A204.1 (cell line): ENCODE data around the gene PTCH2.

Source experiments
- FAIRE-seq: peaks from 2 replicates; lab custom pipeline; 2012; peaks lifted over from hg19 to GRCh38; lab: Jason Lieb, UNC

PTCH2 gene

DNA sequence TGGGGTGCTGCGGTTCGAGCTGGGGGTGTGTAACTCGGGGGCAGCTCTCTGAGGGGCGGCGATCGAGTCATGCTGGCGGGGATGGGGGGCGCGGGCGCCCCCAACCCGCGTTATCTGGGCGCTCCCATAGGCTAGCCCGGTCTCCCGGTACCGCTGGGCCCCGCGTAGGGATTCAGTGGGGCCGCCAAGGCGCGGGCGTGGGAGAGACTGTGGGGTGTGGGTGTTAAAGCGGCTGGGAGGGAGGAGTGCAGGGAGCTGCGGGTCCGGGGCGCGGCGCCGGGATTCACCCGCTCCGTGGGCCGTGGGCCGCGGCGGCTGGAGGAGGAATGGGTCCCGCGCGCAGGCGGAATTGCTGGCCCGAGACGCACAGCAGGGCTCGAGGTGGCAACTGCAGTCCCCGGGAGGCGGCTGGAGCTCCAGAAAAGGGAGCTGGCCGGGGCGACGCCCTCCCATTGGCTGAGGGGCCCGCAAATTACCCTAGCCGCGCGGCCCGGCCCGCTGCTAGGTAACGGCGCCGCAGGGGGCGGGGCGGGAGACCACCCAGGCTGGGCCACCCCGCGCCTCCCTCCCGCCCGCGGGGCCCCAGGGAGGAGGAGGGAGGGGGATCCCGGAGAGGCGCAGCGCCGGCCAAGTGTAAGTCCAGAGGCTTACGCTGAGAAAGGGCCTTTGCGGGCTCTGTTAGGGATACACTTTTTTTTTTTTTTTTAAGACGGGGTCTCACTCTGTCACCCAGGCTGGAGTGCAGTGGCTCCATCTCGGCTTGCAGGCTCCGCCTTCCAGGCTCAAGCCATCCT lies at the start of gene PTCH2:
Gene PTCH2 (minus strand): TSS at position 392 of the 794 bp plus-strand sequence. CDS start 321 bp downstream, at position 71.
- FAIRE-seq, result no peak

DNA sequence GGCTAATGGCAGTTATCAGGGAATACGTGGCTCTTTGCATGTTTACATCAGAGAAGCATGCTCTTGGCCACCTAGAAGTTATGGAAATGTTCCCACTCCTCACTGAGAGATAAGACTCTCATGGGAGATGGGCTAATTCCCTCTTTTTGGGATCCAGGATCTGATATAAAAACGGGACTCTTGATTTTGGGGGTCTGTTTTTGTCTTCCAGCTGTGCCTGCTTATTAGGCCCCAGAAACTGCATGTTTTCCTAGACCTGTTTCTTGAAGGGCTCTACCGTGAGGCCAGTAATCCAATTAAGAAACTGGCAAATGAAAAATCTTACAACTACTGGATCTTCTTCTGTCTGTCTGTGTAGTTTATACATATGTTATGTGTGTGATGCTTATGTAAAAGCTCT lies 47.0 kb upstream of the PTCH2 start:
- no peak for FAIRE-seq

DNA sequence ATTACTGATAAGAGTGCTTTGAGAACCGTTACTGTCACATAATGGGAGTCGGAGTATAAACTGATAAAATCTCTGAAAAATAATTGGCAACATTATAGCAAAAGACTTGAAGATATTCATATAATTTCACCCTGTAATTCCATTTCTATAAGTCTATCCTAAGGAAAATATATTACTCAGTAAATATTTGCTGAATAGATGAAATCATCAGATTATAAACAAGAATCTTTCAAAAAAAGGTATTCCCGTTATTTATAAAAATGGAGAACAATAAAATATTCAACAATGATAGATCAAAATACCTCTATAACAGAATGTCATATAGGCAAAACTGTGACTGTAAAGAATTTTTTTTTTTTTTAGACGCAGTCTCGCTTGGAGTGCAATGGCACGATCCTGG lies 42.4 kb upstream of the PTCH2 start:
- FAIRE-seq, result peak; percentile 32

DNA sequence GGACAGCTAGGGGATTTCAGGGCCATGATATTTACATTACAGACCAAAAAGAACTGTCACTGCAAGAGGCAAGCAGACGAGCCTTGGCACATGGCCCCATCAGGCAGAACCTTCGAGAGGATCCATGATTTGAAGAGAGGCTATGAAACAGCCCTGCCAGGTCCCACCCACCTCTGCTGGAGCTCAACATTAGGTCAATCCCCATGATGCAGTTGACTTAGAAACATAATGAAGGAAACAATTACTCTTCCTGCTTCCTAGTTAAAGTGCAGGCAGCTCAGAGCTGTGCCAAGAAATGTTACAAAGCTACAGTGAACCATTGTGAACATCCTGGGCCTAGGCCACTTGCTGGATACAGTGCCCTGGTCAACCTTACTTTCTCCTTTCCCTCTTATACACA lies 41.7 kb upstream of the PTCH2 start:
- no peak for FAIRE-seq

GRCh38 chr1:44881011-44881632 lies 38.1 kb upstream of the PTCH2 start:
- FAIRE-seq, result no peak

GRCh38 chr1:44874155-44874554 lies 31.1 kb upstream of the PTCH2 start:
- no peak for FAIRE-seq

GRCh38 chr1:44870096-44870495 lies 27.0 kb upstream of the PTCH2 start:
- FAIRE-seq, result no peak

- no peak for FAIRE-seq
Observed at GRCh38 chr1:44867801-44868200, 24.7 kb upstream of the PTCH2 start.

DNA sequence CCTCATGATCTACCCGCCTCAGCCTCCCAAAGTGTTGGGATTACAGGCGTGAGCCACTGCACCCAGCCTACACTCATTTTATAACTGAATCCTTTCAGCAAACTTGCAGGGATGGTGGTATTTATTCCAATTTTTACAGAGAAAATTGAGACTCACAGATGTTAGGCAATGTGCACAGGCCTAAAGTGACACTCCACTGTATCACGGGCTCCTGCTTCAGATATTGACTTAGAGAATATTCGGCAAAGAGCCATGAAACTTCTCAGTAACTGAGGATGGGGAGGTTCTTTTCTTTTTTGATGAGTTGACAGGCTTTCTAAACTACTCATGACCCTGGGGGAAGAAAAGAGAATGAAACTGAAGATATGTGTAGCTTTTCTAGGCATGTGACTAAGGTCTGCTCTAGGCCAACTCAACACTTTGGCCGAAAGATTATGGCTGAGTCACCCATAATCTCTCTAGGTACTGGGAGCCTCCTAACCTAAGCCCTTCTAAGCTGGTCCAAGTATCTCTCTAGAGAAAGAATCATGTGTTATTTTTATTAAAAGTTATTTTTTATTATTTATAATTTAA lies 19.9 kb upstream of the PTCH2 start:
- FAIRE-seq, result no peak

DNA sequence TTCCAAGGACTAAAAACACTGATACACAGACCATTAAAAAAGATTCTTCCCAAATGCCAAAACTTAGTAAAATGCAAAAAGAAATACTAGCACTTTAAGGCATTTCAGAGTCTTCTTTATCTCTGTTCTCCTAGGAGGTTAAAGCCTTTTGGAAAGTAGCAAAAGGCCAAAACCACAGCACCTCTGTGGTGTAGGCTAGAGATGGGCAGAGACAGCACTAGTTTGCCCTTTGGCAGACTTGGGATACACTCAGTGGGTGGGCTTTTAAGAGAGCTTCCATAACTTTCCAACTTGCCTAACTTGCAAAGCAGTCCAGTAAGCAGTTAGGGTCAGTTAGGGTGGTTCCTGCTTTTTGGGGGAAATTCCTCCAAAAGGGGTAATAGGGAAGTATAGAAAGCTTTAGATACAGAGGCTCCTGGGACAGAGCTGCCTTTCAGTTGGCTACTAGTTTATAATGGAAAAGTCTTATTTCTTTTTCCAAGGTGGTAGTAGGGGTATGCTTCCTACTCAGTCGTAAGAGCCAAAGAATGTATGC lies 17.9 kb upstream of the PTCH2 start:
- FAIRE-seq, result no peak

GRCh38 chr1:44860331-44860730 lies 17.3 kb upstream of the PTCH2 start:
- no peak for FAIRE-seq

- no peak for FAIRE-seq
Observed at GRCh38 chr1:44857446-44857845, 14.4 kb upstream of the PTCH2 start.

GRCh38 chr1:44855742-44856141 lies 12.7 kb upstream of the PTCH2 start:
- FAIRE-seq, result no peak

- FAIRE-seq, result no peak
Observed at GRCh38 chr1:44854970-44855369, 11.9 kb upstream of the PTCH2 start.

- no peak for FAIRE-seq
Observed at GRCh38 chr1:44853201-44853600, 10.1 kb upstream of the PTCH2 start.

DNA sequence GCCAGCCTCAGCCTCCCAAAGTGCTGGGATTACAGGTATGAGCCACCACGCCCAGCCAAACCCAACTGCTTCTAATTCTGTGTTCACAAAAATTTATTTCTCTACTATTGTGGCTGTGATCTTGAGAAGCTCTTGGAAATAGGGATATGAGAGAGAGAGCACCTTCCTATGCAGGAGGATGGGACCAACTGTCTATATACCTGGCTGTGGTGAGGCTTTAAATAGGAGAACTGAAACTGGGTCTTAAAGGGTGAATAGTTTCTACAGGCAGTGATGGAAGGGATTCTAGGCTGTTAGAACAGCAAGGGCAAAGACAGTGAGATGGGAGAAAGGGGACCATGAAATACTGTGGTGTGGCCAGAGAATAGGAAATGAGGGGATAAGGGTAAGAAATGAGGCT lies 8.3 kb upstream of the PTCH2 start:
- FAIRE-seq, result no peak

DNA sequence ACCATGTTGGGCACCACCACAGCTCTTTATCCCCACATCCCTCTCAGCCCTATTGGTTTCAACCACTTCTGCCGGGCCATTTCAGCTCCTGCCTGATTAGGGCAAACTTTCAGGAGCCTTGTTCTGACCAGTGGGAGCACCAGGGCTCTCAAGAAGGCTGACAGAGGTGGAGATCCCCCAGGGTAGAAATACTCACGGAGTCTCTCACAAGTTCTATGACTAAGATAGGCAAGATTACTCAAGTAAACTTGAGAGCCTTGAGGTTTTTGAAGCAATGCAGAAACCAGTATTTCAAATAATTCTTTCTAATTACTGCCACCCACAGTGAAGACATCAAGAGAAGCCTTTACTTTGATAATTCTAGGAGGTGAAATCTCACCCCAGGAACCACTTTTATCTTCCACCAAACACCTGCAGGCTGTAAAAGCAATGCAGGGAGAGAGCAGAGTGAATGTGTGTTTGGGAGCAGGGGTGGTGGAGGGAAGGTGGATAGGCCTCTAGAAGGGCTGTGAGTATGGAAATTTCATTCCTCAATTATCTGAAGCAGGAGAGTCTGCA lies 6.6 kb upstream of the PTCH2 start:
- FAIRE-seq, result no peak

DNA sequence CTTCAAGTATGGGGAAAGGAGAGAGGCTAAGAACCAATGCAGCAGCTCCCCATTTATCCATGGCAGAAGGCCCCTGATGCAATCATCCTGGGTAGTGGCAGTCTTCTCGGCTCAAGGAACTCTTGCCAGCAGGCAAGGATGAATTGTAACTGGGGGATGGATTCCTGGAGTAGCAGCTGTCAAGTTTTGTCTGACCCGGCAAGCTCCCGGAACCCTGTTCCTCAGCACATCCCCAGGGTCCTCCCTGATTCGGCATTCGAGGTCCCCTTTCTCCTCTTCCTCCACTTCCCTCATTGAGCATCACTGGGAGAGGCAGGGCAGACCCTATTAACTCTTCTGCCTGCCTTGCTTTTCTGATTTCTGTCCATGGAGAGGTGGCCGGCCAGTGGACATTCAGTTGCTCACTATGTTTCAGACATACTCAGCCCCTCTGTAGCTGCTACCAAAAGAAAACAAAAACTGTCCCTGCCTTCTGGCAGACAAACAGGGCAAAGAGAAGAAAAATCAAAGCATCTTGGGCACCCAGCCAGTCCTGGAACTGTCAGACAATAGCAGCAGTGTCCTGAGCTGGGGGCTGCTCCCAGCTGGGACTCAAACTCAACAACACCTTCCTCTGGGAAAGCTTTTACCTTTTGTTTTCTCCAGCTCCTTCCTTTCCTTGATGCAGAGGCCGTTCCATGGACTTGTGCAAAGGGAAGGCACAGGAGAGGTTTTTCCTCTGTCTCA lies 5.6 kb upstream of the PTCH2 start:
- no peak for FAIRE-seq

DNA sequence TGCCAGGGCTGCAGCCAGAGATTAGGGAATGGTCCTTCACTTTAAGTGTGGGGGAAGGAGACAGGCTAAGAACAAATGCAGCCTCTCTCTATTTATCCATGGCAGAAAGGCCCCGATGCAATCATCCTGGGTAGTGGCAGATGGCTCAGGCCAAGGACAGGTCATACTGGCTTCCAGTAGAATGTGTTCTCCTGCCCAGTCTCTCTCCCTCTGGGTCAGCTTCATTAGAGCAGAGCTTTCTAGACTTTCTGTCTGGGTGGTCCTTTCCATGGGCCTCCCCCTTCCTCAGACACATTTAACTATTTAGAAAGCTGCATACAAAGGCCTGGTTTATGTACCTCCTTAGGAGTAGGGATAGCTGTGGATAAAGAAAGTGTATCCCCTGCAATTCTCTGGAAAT lies 4.8 kb upstream of the PTCH2 start:
- FAIRE-seq, result no peak

GRCh38 chr1:44846985-44847384 lies 3.9 kb upstream of the PTCH2 start:
- FAIRE-seq, result no peak

DNA sequence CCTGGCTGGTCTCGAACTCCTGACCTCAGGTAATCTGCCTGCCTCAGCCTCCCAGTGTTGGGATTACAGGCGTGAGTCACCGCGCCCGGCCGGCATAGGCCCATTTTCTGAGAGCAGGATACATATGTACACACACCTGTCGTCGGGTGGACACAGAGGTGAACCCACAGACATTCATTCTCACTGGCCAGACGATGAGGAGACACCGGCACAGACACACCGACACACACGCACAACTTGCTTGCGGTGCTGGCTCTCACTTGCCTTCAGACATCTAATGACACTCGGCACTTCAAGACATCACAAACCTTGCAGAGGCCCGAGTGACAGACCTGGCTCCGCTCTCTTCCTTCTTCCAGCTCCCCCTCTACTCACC lies 579 bp downstream of the PTCH2 start:
- FAIRE-seq, result no peak

- FAIRE-seq, result no peak
Observed at GRCh38 chr1:44839576-44839975, 3.5 kb downstream of the PTCH2 start.
